HG02943 (cell line): ENCODE measurements around the gene REPS2.

Experiments
- ATAC-seq: cut with Tn5 transposase; IDR thresholded peaks from one replicate; pipeline ENCODE4 v1.9.1; 2021; ENCODE audit warnings: mild to moderate bottlenecking, low read depth, moderate library complexity; ENCODE audit not compliant: unreplicated experiment

Gene REPS2

DNA sequence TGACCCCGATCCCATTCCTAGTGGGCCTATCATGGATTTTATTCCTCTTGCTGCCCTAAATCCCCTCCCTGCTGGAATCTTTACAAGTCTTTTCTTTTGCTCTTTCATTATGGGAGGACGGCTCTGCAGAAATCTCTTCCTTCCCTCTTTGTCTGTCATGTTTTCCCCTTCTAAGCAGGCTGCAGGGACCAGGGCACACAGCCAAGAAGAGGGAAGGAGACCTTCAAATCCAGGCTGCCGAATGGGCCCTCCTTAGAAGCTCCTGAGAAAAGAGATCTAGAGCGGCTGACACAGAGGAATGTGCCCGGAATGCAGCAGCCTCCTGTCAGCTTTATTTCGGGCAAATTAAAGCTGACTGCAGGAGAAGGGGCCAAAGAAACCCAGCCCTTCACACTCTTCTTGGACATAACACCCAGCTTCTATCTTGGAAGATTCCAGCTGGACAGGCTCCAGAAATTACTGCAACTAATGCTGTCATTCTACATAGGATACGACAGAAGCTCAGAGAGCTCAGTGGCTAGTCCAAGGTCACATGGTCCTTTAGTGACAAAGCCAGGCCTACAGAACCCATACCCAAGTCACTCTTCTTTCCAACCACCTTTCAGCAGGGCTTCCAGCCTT, 240.8 kb downstream of the REPS2 start:
- ATAC-seq = no peak

DNA sequence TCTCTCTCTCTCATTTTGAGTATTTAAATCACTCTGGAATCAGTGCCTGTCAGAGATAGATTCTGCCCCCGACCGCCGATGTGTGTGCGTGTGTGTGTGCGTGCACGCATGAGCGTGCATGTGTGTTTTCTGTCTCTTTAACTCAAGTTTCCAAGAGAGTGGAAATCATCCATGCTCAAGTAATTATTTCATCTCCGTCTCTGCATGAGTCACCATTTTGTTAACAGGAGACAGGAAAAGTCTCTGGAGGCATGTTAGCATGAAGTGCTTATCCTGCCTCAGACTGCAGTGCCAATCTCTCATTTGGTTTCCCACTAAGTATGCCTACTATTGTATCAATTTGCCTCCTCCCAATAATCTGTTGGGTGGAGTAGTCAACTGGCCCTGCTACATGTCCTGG, 245.6 kb downstream of the REPS2 start:
- ATAC-seq = no peak
